Ovary (tissue), 9 donors: ENCODE results near the gene SLC9A3. TPM values are rescaled to one million over a fixed set of nuclear protein-coding genes. Genes with fewer than 3 reads are reported as not detected.

Source experiments
- DNase-seq, 5 donors: peaks; one replicate each; pipeline ENCODE4 v3.0.0-alpha.2; 2019 to 2020
- H3K27ac ChIP-seq, 2 donors: fragments of 200-600 bp; one replicate each; pipeline versions ENCODE4 v1.5.1 to v1.8.0; 2019 to 2022
- H3K27me3 ChIP-seq: fragments of 200-600 bp; one replicate; pipeline ENCODE4 v1.8.0; 2022
- H3K36me3 ChIP-seq: fragments of 200-600 bp; sonication (generic); one replicate; pipeline ENCODE4 v1.5.1; 2019
- H3K4me1 ChIP-seq: one replicate; pipeline ENCODE4 v1.8.1; 2013; ENCODE audit warnings: mild to moderate bottlenecking, moderate library complexity; ENCODE audit not compliant: insufficient read depth
- H3K4me3 ChIP-seq: fragments of 200-600 bp; sonication (generic); one replicate; pipeline ENCODE4 v1.5.1; 2017
- H3K9me3 ChIP-seq, 2 donors: fragments of 200-600 bp in 1 of 2; sonication (generic) in 1 of 2; one replicate each; pipeline versions ENCODE4 v1.5.1 to v1.8.1; 2013 to 2019; ENCODE audit warnings: mild to moderate bottlenecking in 1 of 2, moderate library complexity in 1 of 2
- CTCF ChIP-seq, 3 donors: fragments of 450-650 bp in 2 of 3; fragments of 200-600 bp in 1 of 3; IDR thresholded peaks; one replicate each; pipeline versions ENCODE4 v1.5.1 to v1.8.0; 2016 to 2022; ENCODE audit warnings: antibody characterized with exemption in 3 of 3, mild to moderate bottlenecking in 1 of 3
- EP300 ChIP-seq: sonication (generic); formaldehyde crosslinking; IDR thresholded peaks from one replicate; pipeline ENCODE4 v1.6.1; 2017; ENCODE audit warnings: antibody characterized with exemption
- POLR2A ChIP-seq: fragments of 450-650 bp; IDR thresholded peaks from one replicate; pipeline ENCODE4 v1.6.1; 2017; ENCODE audit warnings: antibody characterized with exemption, mild to moderate bottlenecking, moderate library complexity
- WGBS, 3 donors: extraction: QIAGEN DNeasy Blood & Tissue Kit in 1 of 3; methylation state at CpG; one replicate each; pipeline versions ENCODE4 v1.1.5 to v1.1.7; 2013 to 2017; 5-methylcytosine and 5-hydroxymethylcytosine counted together
- intact Hi-C, 4 donors: fragments of 100-400 bp; cut with DNase I; formaldehyde crosslinking; loops; one replicate each; pipeline versions ENCODE4 v1.11.0 to v1.15.1; 2022 to 2023
- polyA plus RNA-seq, 2 donors: library from polyadenylated mRNA; stranded (reverse); fragments of 200-250 nt in 1 of 2; fragments of 350-450 nt in 1 of 2; fragmentation: Illumina TruSeq in 1 of 2; extraction: RNeasy Lipid Tissue Mini Kit (QIAGEN cat#74804) in 1 of 2; gene quantifications; one replicate each; pipeline ENCODE4 v1.2.3, GENCODE V29; 2013 to 2014
- total RNA-seq, 7 donors: library from RNA; depleted of rRNA in 2 of 7; stranded (reverse); fragments of >200 nt in 2 of 7; fragmentation: NEBNext Ultra II Directional in 3 of 7; extraction: Animal tissue kit (Norgen Biotek cat#: 25700) in 3 of 7; gene quantifications; one replicate each; pipeline versions ENCODE4 v1.1.0 to v1.2.4, GENCODE V29; 2016 to 2023
- donor health status: DM: no; HTN: no; CAD: no; lungs with moderate emphysema.
- donor health status: DM: no; HTN: no; CAD: no.
- donor health status: Bipolar disorder and iron deficiency.
- donor health status: DM: yes; HTN: yes; CAD: no.
- donor health status: DM: no; HTN: no; CAD: no.
- donor health status: DM: yes; HTN: yes; CAD: no.

Gene SLC9A3
- total and polyA plus RNA-seq, 9 donors: 1.2 to 3.6 (median 1.9) TPM

DNA sequence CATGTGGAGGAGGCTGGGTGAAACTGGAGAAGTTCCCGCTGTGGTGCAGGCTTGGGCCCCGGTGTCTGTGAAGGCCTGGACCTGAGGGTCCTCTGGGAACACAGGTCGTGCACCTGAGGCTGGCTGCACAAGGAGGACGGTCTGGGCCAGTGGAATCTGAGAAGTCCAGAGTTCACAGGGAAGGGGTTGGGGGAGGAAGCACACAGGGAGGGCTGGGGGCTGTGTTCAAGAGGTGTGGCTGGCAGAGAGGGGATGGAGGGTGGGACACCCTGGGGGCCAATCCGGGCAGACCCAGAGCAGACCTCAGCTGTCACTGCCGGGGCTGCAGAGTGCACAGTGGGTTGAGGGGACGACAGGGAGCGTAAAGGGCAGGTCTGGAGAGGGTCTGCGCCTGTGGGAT is 2.6 kb downstream of the SLC9A3 start:
- no peak overlapping the region for H3K27ac ChIP-seq
- no peak overlapping the region for H3K4me3 ChIP-seq
- H3K4me1 ChIP-seq: peaks cover 8% of the 10 kb centered on the region
- no peak for TF ChIP-seq POLR2A
- no peak for TF ChIP-seq CTCF (IDR thresholded peaks at IDR 0.05)
- TF ChIP-seq EP300: no peak
- intact Hi-C loops: no loop called here
- 31 to 49% (median 37%) methylated on average over 9 of the region's 9 CpGs for WGBS, 3 donors
- no peaks in the 10 kb centered on the region for H3K9me3 ChIP-seq
- no peaks in the 10 kb centered on the region for H3K27me3 ChIP-seq
- H3K36me3 ChIP-seq: no peaks in the 10 kb centered on the region
- DNase-seq: no peak

DNA sequence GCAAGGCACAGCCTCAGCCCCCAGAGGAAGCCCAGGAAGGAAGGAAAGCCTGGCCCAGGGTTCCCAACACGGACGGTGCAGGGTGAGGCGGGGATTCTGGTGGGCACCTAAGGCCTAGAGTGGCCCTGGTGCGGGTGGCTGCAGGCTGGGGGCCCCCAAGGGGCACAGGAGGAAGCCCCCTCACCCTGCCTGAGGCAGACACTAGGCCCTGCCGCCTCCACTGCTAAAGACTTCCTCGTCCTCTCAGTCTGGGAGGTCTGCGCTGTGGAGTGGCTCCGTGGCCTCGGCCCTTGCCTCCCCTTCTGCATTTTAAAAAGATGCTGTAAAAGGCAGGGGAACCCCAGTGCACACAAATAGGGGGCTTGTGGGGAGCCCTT is 3.4 kb downstream of the SLC9A3 start:
- Histone ChIP-seq H3K4me3 (no peak overlapping the region), H3K27me3 (no peaks in the 10 kb centered on the region), H3K36me3 (no peaks in the 10 kb centered on the region), H3K9me3 (no peaks in the 10 kb centered on the region), H3K4me1 (peaks cover 8% of the 10 kb centered on the region), H3K27ac (no peak overlapping the region)
- intact Hi-C loops: no loop called here
- no peak for TF ChIP-seq CTCF (IDR thresholded peaks at IDR 0.05)
- TF ChIP-seq EP300: no peak
- WGBS, 3 donors: 89 to 90% (median 90%) methylated on average over 7 to 9 of the region's 9 CpGs
- no peak for DNase-seq

- H3K36me3 ChIP-seq: no peaks in the 10 kb centered on the region
- no peak overlapping the region for H3K4me3 ChIP-seq
- H3K9me3 ChIP-seq: no peaks in the 10 kb centered on the region
- H3K27me3 ChIP-seq: no peaks in the 10 kb centered on the region
- 80 to 90% (median 88%) methylated on average over 20 of the region's 20 CpGs for WGBS, 3 donors
- H3K27ac ChIP-seq: no peak overlapping the region
- no peak for TF ChIP-seq CTCF (IDR thresholded peaks at IDR 0.05)
- TF ChIP-seq EP300: no peak
- no peak for DNase-seq
- peaks cover 8% of the 10 kb centered on the region for H3K4me1 ChIP-seq
- intact Hi-C loops: no loop called here
These were observed 3.9 kb downstream of the SLC9A3 start for GRCh38 chr5:520196-520849.

GRCh38 chr5:518721-519120 is 5.5 kb downstream of the SLC9A3 start:
- DNase-seq: no peak
- Histone ChIP-seq H3K9me3 (no peaks in the 10 kb centered on the region), H3K4me1 (peaks cover 3% of the 10 kb centered on the region), H3K4me3 (no peak overlapping the region), H3K36me3 (no peaks in the 10 kb centered on the region), H3K27ac (no peak overlapping the region), H3K27me3 (no peaks in the 10 kb centered on the region)
- TF ChIP-seq EP300: no peak
- no peak for TF ChIP-seq CTCF (IDR thresholded peaks at IDR 0.05)
- no peak for TF ChIP-seq POLR2A
- WGBS, 3 donors: 58 to 64% (median 59%) methylated on average over 10 of the region's 10 CpGs
- intact Hi-C loops: no loop called here
